Osteoblast (primary cell): Measurements from ENCODE around the gene TRIOBP. TPM values are rescaled to one million over a fixed set of nuclear protein-coding genes. Genes with fewer than 3 reads are reported as not detected.

Experiments
- DNase-seq: peaks from one replicate; pipeline ENCODE4 v3.0.0; 2011; ENCODE audit warnings: low spot score, mixed read lengths; ENCODE audit not compliant: insufficient read length; ENCODE audit errors: missing footprints
- H2AFZ ChIP-seq: 2 replicates; pipeline ENCODE4 v1.6.0; 2011; ENCODE audit warnings: mild to moderate bottlenecking, low read length
- H3K27ac ChIP-seq: 2 replicates; pipeline ENCODE4 v1.5.1; 2011; ENCODE audit warnings: mild to moderate bottlenecking, low read depth, low read length, moderate library complexity
- H3K27me3 ChIP-seq: 2 replicates; pipeline ENCODE4 v1.6.0; 2012; ENCODE audit warnings: mild to moderate bottlenecking, control low read depth, inconsistent platforms, low read length, moderate library complexity; ENCODE audit not compliant: insufficient read depth
- H3K36me3 ChIP-seq: 2 replicates; pipeline ENCODE4 v1.5.1; 2011; ENCODE audit warnings: mild to moderate bottlenecking, low read length, control low read depth, moderate library complexity; ENCODE audit not compliant: insufficient read depth
- H3K4me1 ChIP-seq: 2 replicates; pipeline ENCODE4 v1.5.1; 2011; ENCODE audit warnings: mild to moderate bottlenecking, low read length, control low read depth, moderate library complexity; ENCODE audit not compliant: insufficient read depth
- H3K4me2 ChIP-seq: 2 replicates; pipeline ENCODE4 v1.6.0; 2011; ENCODE audit warnings: mild to moderate bottlenecking, low read length; ENCODE audit not compliant: insufficient read depth
- H3K4me3 ChIP-seq: fragments of 200-600 bp; sonication (generic); 3 replicates; pipeline ENCODE4 v1.5.1; 2012; ENCODE audit warnings: mild to moderate bottlenecking, low read length, inconsistent platforms; ENCODE audit not compliant: insufficient read depth
- H3K79me2 ChIP-seq: 2 replicates; pipeline ENCODE4 v1.6.0; 2012; ENCODE audit warnings: mild to moderate bottlenecking, low read length, control low read depth, inconsistent platforms; ENCODE audit not compliant: insufficient read depth
- H3K9me3 ChIP-seq: 2 replicates; pipeline ENCODE4 v1.5.1; 2011; ENCODE audit warnings: low read depth, low read length, control low read depth
- H4K20me1 ChIP-seq: 2 replicates; pipeline ENCODE4 v1.6.0; 2012; ENCODE audit warnings: mild to moderate bottlenecking, low read length, control low read depth; ENCODE audit not compliant: insufficient read depth
- CTCF ChIP-seq: IDR thresholded peaks from 2 replicates; pipeline ENCODE4 v1.5.1; 2011; ENCODE audit warnings: mild to moderate bottlenecking, low read depth, low read length, moderate library complexity; ENCODE audit errors: extremely low read depth
- total RNA-seq: library from RNA; depleted of rRNA; stranded (reverse); fragments of >200 nt; gene quantifications from 2 replicates; pipeline ENCODE4 v1.2.3, GENCODE V29; 2012

Gene TRIOBP
- total RNA-seq, 1 donor = 162 TPM

GRCh38 chr22:37806409-37807333, 109.8 kb downstream of the TRIOBP start:
- Histone ChIP-seq H3K9me3 (no peaks in the 10 kb centered on the region), H3K4me1 (peaks cover 30% of the 10 kb centered on the region), H3K27me3 (no peaks in the 10 kb centered on the region), H3K4me3 (peak overlapping the region; percentile 84), H3K27ac (peak overlapping the region; percentile 82), H4K20me1 (peaks cover 2% of the 10 kb centered on the region), H3K4me2 (peak overlapping the region; percentile 98), H3K79me2 (peaks cover 13% of the 10 kb centered on the region), H2AFZ (peak overlapping the region; percentile 49), H3K36me3 (no peaks in the 10 kb centered on the region)
- TF ChIP-seq CTCF = no peak
- DNase-seq = peak; percentile 94

GRCh38 chr22:37807410-37808293, 110.8 kb downstream of the TRIOBP start, which contains the start of gene GCAT:
GCAT (plus strand) TSS chr22:37807934; CDS start chr22:37807968, 34 bp downstream.
- Histone ChIP-seq H3K4me3 (peak within 1 kb of the TSS; percentile 84), H2AFZ (peak within 1 kb of the TSS; percentile 92), H3K4me1 (peaks cover 29% of the 10 kb centered on the region), H3K4me2 (peak within 1 kb of the TSS; percentile 98), H3K36me3 (no peaks in the 10 kb centered on the region), H3K27me3 (no peaks in the 10 kb centered on the region), H3K79me2 (peaks cover 13% of the 10 kb centered on the region), H3K27ac (peak within 1 kb of the TSS; percentile 82), H4K20me1 (peaks cover 2% of the 10 kb centered on the region), H3K9me3 (no peaks in the 10 kb centered on the region)
- DNase-seq = peak; percentile 100
- no peak for TF ChIP-seq CTCF

- Histone ChIP-seq H3K4me1 (peaks cover 25% of the 10 kb centered on the region), H4K20me1 (peaks cover 2% of the 10 kb centered on the region), H3K36me3 (no peaks in the 10 kb centered on the region), H3K9me3 (no peaks in the 10 kb centered on the region), H3K27me3 (no peaks in the 10 kb centered on the region), H3K4me2 (peak overlapping the region; percentile 98), H2AFZ (peak overlapping the region; percentile 92), H3K27ac (peak overlapping the region; percentile 67), H3K4me3 (peak overlapping the region; percentile 84), H3K79me2 (peaks cover 13% of the 10 kb centered on the region)
- TF ChIP-seq CTCF = no peak
- DNase-seq = peak; percentile 93
Observed at GRCh38 chr22:37808294-37808657, 111.4 kb downstream of the TRIOBP start.
